Gastrocnemius medialis (tissue), 4 donors: ENCODE results near the gene GFRA1. TPM values are rescaled to one million over a fixed set of nuclear protein-coding genes. Genes with fewer than 3 reads are reported as not detected.

Experiments
- ATAC-seq, 2 donors: fragments of 150-250 bp; one replicate each; pipeline ENCODE4 v1.9.1; 2016
- DNase-seq, 2 donors: peaks; one replicate each; pipeline ENCODE4 v3.0.0-alpha.2; 2019
- H3K27ac ChIP-seq, 4 donors: fragments of 200-600 bp; sonication (generic); 1 replicate in 1 of 4; 2 replicates in 3 of 4; pipeline ENCODE4 v1.5.1; 2016 to 2018; ENCODE audit warnings: mild to moderate bottlenecking in 2 of 4, moderate library complexity in 1 of 4
- H3K27me3 ChIP-seq, 3 donors: fragments of 200-600 bp; sonication (generic) in 2 of 3; 1 replicate in 1 of 3; 2 replicates in 2 of 3; pipeline versions ENCODE4 v1.5.1 to v1.6.0; 2016 to 2019; ENCODE audit warnings: mild to moderate bottlenecking in 1 of 3, moderate library complexity in 1 of 3
- H3K36me3 ChIP-seq, 2 donors: fragments of 200-600 bp; sonication (generic) in 1 of 2; one replicate each; pipeline ENCODE4 v1.5.1; 2017 to 2018
- H3K4me1 ChIP-seq, 2 donors: fragments of 200-600 bp; sonication (generic) in 1 of 2; one replicate each; pipeline ENCODE4 v1.5.1; 2016 to 2017; ENCODE audit warnings: mild to moderate bottlenecking in 2 of 2
- H3K4me3 ChIP-seq, 4 donors: fragments of 200-600 bp; sonication (generic) in 3 of 4; 1 replicate in 1 of 4; 2 replicates in 3 of 4; pipeline ENCODE4 v1.5.1; 2016 to 2019; ENCODE audit warnings: mild to moderate bottlenecking in 2 of 4
- H3K9me3 ChIP-seq, 3 donors: fragments of 200-600 bp; sonication (generic) in 2 of 3; 1 replicate in 1 of 3; 2 replicates in 2 of 3; pipeline ENCODE4 v1.5.1; 2016 to 2019
- POLR2A ChIP-seq, 2 donors: fragments of 450-650 bp; IDR thresholded peaks; one replicate each; pipeline ENCODE4 v1.6.1; 2017; ENCODE audit warnings: antibody characterized with exemption in 2 of 2, mild to moderate bottlenecking in 2 of 2, moderate library complexity in 2 of 2
- in situ Hi-C, 4 donors: fragments of 200-750 bp; cut with MboI; loops; one replicate each; pipeline versions ENCODE4 v1.15.0 to v1.8.0; 2017; ENCODE audit warnings: low sequenced_read_pairs in 4 of 4
- intact Hi-C: fragments of 100-400 bp; cut with DNase I; formaldehyde crosslinking; loops from one replicate; pipeline ENCODE4 v1.15.1; 2023; ENCODE audit warnings: low total_unique reads
- total RNA-seq, 4 donors: library from RNA; depleted of rRNA; stranded (reverse); fragments of >200 nt; gene quantifications; one replicate each; pipeline versions ENCODE4 v1.1.0 to v1.2.3, GENCODE V29; 2016
- TF ChIP-seq, protein P1 (sequence below), 5 experiments: fragments of 450-650 bp in 3 of 5; fragments of 200-600 bp in 2 of 5; sonication (generic) in 2 of 5; IDR thresholded peaks in 4 of 5; conservative IDR thresholded peaks in 1 of 5; 1 replicate in 4 of 5; 2 replicates in 1 of 5; pipeline ENCODE4 v1.5.1; 2016 to 2019; ENCODE audit warnings: antibody characterized with exemption in 5 of 5, mild to moderate bottlenecking in 3 of 5, moderate library complexity in 3 of 5

The GFRA1 gene
- total RNA-seq, 4 donors from 2014 or later, result 21.2 to 34.2 (median 25.2) TPM

DNA sequence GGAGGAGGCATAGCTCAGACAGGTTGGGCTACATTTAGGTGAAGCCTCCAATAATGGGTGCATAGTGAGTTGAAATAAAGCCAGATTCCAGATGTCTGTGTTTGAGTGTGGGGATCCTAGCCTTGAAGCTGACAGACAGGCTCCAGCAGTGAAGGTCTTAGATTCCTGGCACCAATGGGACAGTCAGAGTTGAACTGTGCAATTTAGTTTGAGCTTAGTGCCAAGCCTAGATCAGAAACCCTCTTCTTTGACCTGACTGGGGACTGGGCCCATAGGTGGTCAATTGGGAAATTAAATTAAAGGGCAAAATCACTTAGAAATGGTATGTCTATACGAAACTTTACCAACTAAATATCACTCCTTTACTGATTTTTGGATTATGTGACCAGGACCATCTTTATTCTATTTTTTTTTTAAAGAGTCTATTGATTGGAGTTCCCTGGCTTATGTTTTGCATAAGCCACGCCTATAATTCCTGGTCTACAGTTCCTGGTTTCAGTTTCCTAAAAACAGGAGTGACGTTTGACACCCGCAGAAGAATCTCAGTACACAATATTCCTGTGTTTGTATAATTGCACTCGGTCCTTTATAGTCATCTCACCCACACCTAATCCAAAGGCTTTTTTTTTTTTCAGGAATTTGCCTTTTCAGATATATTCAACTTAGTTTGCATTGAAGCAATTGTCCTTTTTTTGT, 201.4 kb downstream of the GFRA1 start:
- ATAC-seq (no peak), DNase-seq (no peak)
- intact Hi-C loops, result no loop called here
- Histone ChIP-seq H3K4me3 (no peak overlapping the region), H3K36me3 (no peaks in the 10 kb centered on the region), H3K4me1 (peaks cover 0 to 3% of the 10 kb centered on the region in 2 donors), H3K27ac (no peak overlapping the region), H3K9me3 (no peaks in the 10 kb centered on the region), H3K27me3 (no peaks in the 10 kb centered on the region)
- in situ Hi-C loops, result no loop called here
- TF ChIP-seq POLR2A (IDR thresholded peaks at IDR 0.05), result no peak
- TF ChIP-seq, protein P1, sequence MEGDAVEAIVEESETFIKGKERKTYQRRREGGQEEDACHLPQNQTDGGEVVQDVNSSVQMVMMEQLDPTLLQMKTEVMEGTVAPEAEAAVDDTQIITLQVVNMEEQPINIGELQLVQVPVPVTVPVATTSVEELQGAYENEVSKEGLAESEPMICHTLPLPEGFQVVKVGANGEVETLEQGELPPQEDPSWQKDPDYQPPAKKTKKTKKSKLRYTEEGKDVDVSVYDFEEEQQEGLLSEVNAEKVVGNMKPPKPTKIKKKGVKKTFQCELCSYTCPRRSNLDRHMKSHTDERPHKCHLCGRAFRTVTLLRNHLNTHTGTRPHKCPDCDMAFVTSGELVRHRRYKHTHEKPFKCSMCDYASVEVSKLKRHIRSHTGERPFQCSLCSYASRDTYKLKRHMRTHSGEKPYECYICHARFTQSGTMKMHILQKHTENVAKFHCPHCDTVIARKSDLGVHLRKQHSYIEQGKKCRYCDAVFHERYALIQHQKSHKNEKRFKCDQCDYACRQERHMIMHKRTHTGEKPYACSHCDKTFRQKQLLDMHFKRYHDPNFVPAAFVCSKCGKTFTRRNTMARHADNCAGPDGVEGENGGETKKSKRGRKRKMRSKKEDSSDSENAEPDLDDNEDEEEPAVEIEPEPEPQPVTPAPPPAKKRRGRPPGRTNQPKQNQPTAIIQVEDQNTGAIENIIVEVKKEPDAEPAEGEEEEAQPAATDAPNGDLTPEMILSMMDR (IDR thresholded peaks at IDR 0.05 in 4 of 5, conservative IDR thresholded peaks at IDR 0.05 in 1 of 5), result no peak

GRCh38 chr10:116070743-116071320, 202.2 kb downstream of the GFRA1 start:
- peaks cover 0 to 3% of the 10 kb centered on the region in 2 donors for H3K4me1 ChIP-seq
- ATAC-seq (peak in 1 of 2 donors; percentile 36), DNase-seq (no peak)
- intact Hi-C loops, result no loop called here
- H3K27ac ChIP-seq, result no peak overlapping the region
- no peaks in the 10 kb centered on the region for H3K27me3 ChIP-seq
- no peaks in the 10 kb centered on the region for H3K9me3 ChIP-seq
- H3K36me3 ChIP-seq, result no peaks in the 10 kb centered on the region
- no peak overlapping the region for H3K4me3 ChIP-seq
- no peak for TF ChIP-seq POLR2A (IDR thresholded peaks at IDR 0.05)
- TF ChIP-seq, protein P1 (IDR thresholded peaks at IDR 0.05 in 4 of 5, conservative IDR thresholded peaks at IDR 0.05 in 1 of 5), result no peak
- in situ Hi-C loops, result no loop called here

GRCh38 chr10:116069856-116070255, 203.2 kb downstream of the GFRA1 start:
- ATAC-seq, result no peak
- no peaks in the 10 kb centered on the region for H3K27me3 ChIP-seq
- TF ChIP-seq, protein P1 (IDR thresholded peaks at IDR 0.05 in 4 of 5, conservative IDR thresholded peaks at IDR 0.05 in 1 of 5), result no peak
- TF ChIP-seq POLR2A (IDR thresholded peaks at IDR 0.05), result no peak
- H3K27ac ChIP-seq, result no peak overlapping the region
- H3K36me3 ChIP-seq, result no peaks in the 10 kb centered on the region
- in situ Hi-C loops (no loop called here), intact Hi-C loops (no loop called here)
- H3K9me3 ChIP-seq, result no peaks in the 10 kb centered on the region
- no peak overlapping the region for H3K4me3 ChIP-seq
- no peak for DNase-seq
- peaks cover 0 to 3% of the 10 kb centered on the region in 2 donors for H3K4me1 ChIP-seq

DNA sequence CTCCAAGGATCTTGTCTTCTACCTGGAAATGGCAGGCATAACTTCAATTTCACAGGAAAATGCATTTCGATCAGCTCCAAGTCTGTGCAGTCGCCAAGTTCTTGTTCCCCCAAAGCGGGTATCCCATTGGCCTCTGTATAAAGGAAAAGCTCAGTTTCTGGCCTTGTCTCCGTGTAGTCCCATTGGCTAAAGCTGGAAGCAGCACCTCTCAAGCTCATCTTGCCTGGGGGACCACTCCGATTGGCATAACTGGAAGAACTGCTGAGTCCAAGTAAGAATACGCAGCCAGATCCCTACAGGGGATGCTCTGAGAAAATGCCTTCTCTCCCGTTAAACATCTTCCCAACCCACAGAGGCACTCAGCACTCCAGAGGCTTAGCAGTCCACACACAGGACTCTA, 205.2 kb downstream of the GFRA1 start:
- H3K4me3 ChIP-seq, result no peak overlapping the region
- in situ Hi-C loops (no loop called here), intact Hi-C loops (no loop called here)
- no peak overlapping the region for H3K27ac ChIP-seq
- H3K4me1 ChIP-seq, result no peaks in the 10 kb centered on the region
- DNase-seq (no peak), ATAC-seq (no peak)
- H3K9me3 ChIP-seq, result no peaks in the 10 kb centered on the region
- H3K27me3 ChIP-seq, result no peaks in the 10 kb centered on the region
- TF ChIP-seq, protein P1 (IDR thresholded peaks at IDR 0.05 in 4 of 5, conservative IDR thresholded peaks at IDR 0.05 in 1 of 5), result no peak
- TF ChIP-seq POLR2A (IDR thresholded peaks at IDR 0.05), result no peak
- H3K36me3 ChIP-seq, result no peaks in the 10 kb centered on the region
